CD4-positive, alpha-beta memory T cell (primary cell): ENCODE results near the gene FCMR. TPM values are rescaled to one million over a fixed set of nuclear protein-coding genes. Genes with fewer than 3 reads are reported as not detected.

ENCODE experiments used
- CTCF ChIA-PET: fragments of 350-600 bp; sonication (Branson Sonifier 250); formaldehyde crosslinking; loops from one replicate; lab custom pipeline; 2021; ENCODE audit warnings: inconsistent platforms; ENCODE audit not compliant: partially characterized antibody; lab: Charles Lee
- POLR2A ChIA-PET: fragments of 350-600 bp; sonication (Branson Sonifier 250); formaldehyde crosslinking; loops from one replicate; lab custom pipeline; 2021; ENCODE audit not compliant: partially characterized antibody; lab: Charles Lee
- DNase-seq, 5 donors: peaks; one replicate each; pipeline versions ENCODE4 v3.0.0 to v3.0.0-alpha.2; 2020 to 2022; ENCODE audit warnings: mixed read lengths in 1 of 5
- H3K27ac ChIP-seq: one replicate; pipeline ENCODE4 v1.7.0; 2013; ENCODE audit warnings: low read depth, low read length
- H3K27me3 ChIP-seq: 2 replicates; pipeline ENCODE4 v1.7.0; 2013; ENCODE audit warnings: mild to moderate bottlenecking, low read length, moderate library complexity; ENCODE audit not compliant: insufficient read depth
- H3K36me3 ChIP-seq: 2 replicates; pipeline ENCODE4 v1.7.0; 2013; ENCODE audit warnings: mild to moderate bottlenecking, low read length, moderate library complexity; ENCODE audit not compliant: insufficient read depth
- H3K4me1 ChIP-seq: 2 replicates; pipeline ENCODE4 v1.7.0; 2013; ENCODE audit warnings: mild to moderate bottlenecking, low read length, moderate library complexity; ENCODE audit not compliant: insufficient read depth
- H3K4me3 ChIP-seq, 2 donors: one replicate each; pipeline ENCODE4 v1.7.0; 2013; ENCODE audit warnings: low read length in 2 of 2, mild to moderate bottlenecking in 1 of 2
- H3K9me3 ChIP-seq, 2 donors: one replicate each; pipeline ENCODE4 v1.7.0; 2013; ENCODE audit warnings: low read length in 2 of 2, control low read depth in 1 of 2; ENCODE audit not compliant: control insufficient read depth in 1 of 2
- H3K27ac Mint-ChIP-seq, 7 donors: one replicate each; pipeline ENCODE4 v1.8.0; 2020 to 2021; ENCODE audit warnings: mixed read lengths in 7 of 7, mild to moderate bottlenecking in 6 of 7, inconsistent platforms in 3 of 7, moderate library complexity in 3 of 7
- H3K27me3 Mint-ChIP-seq, 2 donors: one replicate each; pipeline ENCODE4 v1.8.0; 2020 to 2021; ENCODE audit warnings: mixed read lengths in 2 of 2
- H3K36me3 Mint-ChIP-seq, 2 donors: one replicate each; pipeline ENCODE4 v1.8.0; 2020 to 2021; ENCODE audit warnings: mixed read lengths in 2 of 2, inconsistent platforms in 1 of 2, mild to moderate bottlenecking in 1 of 2
- H3K4me1 Mint-ChIP-seq, 4 donors: one replicate each; pipeline ENCODE4 v1.8.0; 2020 to 2021; ENCODE audit warnings: mixed read lengths in 4 of 4, mild to moderate bottlenecking in 1 of 4
- H3K4me3 Mint-ChIP-seq, 8 donors: one replicate each; pipeline ENCODE4 v1.8.0; 2020 to 2021; ENCODE audit warnings: mixed read lengths in 8 of 8, mild to moderate bottlenecking in 7 of 8, moderate library complexity in 6 of 8, inconsistent platforms in 3 of 8
- H3K9me3 Mint-ChIP-seq, 8 donors: one replicate each; pipeline ENCODE4 v1.8.0; 2020 to 2021; ENCODE audit warnings: mixed read lengths in 8 of 8, mild to moderate bottlenecking in 5 of 8, inconsistent platforms in 3 of 8, moderate library complexity in 1 of 8
- intact Hi-C: fragments of 100-400 bp; cut with micrococcal nuclease; formaldehyde crosslinking; loops from one replicate; pipeline ENCODE4 v1.15.1; 2023
- polyA plus RNA-seq, 2 donors: library from polyadenylated mRNA; unstranded; fragments of 300-500 nt; fragmentation: Illumina TruSeq; gene quantifications; one replicate each; pipeline ENCODE4 v1.2.3, GENCODE V29; 2021
- total RNA-seq, 2 experiments: library from RNA; stranded (reverse); gene quantifications; one replicate each; pipeline ENCODE4 v1.2.3, GENCODE V29; 2021

The FCMR gene
- total and polyA plus RNA-seq, 4 experiments from 2014 or later, result 493 to 588 (median 556) TPM

GRCh38 chr1:206916000-206916709 lies 5.6 kb downstream of the FCMR start:
- no peak overlapping the region for H3K4me3 Mint-ChIP-seq
- H3K27me3 ChIP-seq, result no peaks in the 10 kb centered on the region
- DNase-seq, result no peak
- H3K4me3 ChIP-seq, result peak overlapping the region; percentile 53 to 94
- H3K27ac ChIP-seq, result peak overlapping the region; percentile 38
- CTCF ChIA-PET, result interaction anchor here (1.0 to 13.0 kb wide), 10 partner anchors 10 to 189 kb away, joined by 3 to 477 read pairs (median 5); partner anchors contain the start of gene IL20
- no peaks in the 10 kb centered on the region for H3K9me3 Mint-ChIP-seq
- intact Hi-C loops, result loop anchor here (10.0 kb wide), 2 partner anchors 159 to 441 kb away; partner anchors contain the start of gene IKBKE
- H3K27ac Mint-ChIP-seq, result peak overlapping the region; percentile 83 to 94 (median 89)
- H3K36me3 Mint-ChIP-seq, result peaks cover 83 to 86% of the 10 kb centered on the region in 2 donors
- H3K9me3 ChIP-seq, result no peaks in the 10 kb centered on the region
- POLR2A ChIA-PET, result interaction anchor here (0.8 to 12.7 kb wide), 7 partner anchors 9 to 181 kb away, joined by 3 to 179 read pairs (median 7); no protein-coding TSS in a partner anchor
- H3K27me3 Mint-ChIP-seq, result no peaks in the 10 kb centered on the region
- peaks cover 51% of the 10 kb centered on the region for H3K36me3 ChIP-seq
- H3K4me1 Mint-ChIP-seq, result peaks cover 73 to 86% (median 76%) of the 10 kb centered on the region in 4 donors
- peaks cover 84% of the 10 kb centered on the region for H3K4me1 ChIP-seq

GRCh38 chr1:206915030-206915735 lies 6.6 kb downstream of the FCMR start:
- intact Hi-C loops, result loop anchor here (10.0 kb wide), 2 partner anchors 160 to 440 kb away; partner anchors contain the start of gene IKBKE
- peaks cover 79 to 96% (median 82%) of the 10 kb centered on the region in 4 donors for H3K4me1 Mint-ChIP-seq
- H3K27ac ChIP-seq, result peak overlapping the region; percentile 38
- H3K27me3 ChIP-seq, result no peaks in the 10 kb centered on the region
- peaks cover 94% of the 10 kb centered on the region for H3K4me1 ChIP-seq
- H3K4me3 ChIP-seq, result peak overlapping the region in 1 of 2 donors; percentile 94
- ChIA-PET CTCF (interaction anchor here (1.0 to 13.0 kb wide), 7 partner anchors 8 to 188 kb away, joined by 3 to 477 read pairs (median 19); no protein-coding TSS in a partner anchor), POLR2A (interaction anchor here (1.4 to 12.7 kb wide), 5 partner anchors 6 to 111 kb away, joined by 5 to 179 read pairs (median 113); partner anchors contain the start of gene FCMR)
- H3K36me3 ChIP-seq, result peaks cover 59% of the 10 kb centered on the region
- H3K27me3 Mint-ChIP-seq, result no peaks in the 10 kb centered on the region
- peaks cover 84 to 85% of the 10 kb centered on the region in 2 donors for H3K36me3 Mint-ChIP-seq
- DNase-seq, result no peak
- H3K4me3 Mint-ChIP-seq, result peak overlapping the region in 1 of 8 donors; percentile 43
- peak overlapping the region; percentile 83 to 94 (median 90) for H3K27ac Mint-ChIP-seq
- peaks cover 0 to 2% (median 0%) of the 10 kb centered on the region in 8 donors for H3K9me3 Mint-ChIP-seq
- H3K9me3 ChIP-seq, result no peaks in the 10 kb centered on the region

DNA sequence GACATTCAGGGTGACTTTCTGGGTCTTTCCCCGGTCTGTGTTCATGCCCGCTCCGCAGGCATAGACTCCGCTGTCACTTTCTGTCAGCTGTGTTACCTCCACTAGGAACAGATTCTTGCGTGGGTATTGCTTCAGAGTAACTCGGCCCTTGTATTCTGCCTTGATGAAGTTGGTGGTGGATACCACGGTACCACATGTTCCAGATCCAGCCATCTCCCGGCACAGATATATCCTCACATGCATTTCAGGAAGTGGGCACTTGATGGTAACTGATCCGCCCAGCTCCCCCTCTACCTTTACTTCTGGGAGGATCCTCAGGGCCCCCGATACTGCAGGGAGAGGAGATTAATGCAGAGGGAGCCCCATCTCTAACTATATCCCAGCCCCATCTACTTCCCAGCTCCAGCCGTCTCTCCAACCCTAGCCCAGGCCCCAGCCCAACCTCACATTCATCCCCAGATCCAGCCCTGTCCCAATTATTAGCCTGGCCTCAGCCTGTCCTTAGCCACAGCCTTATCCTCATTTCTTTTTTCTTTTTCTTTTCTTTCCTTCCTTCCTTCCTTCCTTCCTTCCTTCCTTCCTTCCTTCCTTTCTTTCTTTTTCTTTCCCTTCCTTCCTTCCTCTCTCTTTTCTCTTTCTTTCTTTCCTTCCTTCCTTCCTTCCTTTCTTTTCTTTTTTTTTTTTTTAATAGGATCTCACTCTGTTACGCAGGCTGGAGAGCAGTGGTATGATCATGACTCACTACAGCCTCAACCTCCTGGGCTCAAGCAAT lies 7.8 kb downstream of the FCMR start:
- no peak for DNase-seq
- peaks cover 98% of the 10 kb centered on the region for H3K4me1 ChIP-seq
- peaks cover 62% of the 10 kb centered on the region for H3K36me3 ChIP-seq
- H3K36me3 Mint-ChIP-seq, result peaks cover 80% of the 10 kb centered on the region in 2 donors
- peak overlapping the region; percentile 25 for H3K27ac ChIP-seq
- no peaks in the 10 kb centered on the region for H3K27me3 ChIP-seq
- POLR2A ChIA-PET, result interaction anchor here (1.4 to 12.7 kb wide), 7 partner anchors 8 to 110 kb away, joined by 5 to 179 read pairs (median 37); partner anchors contain the start of gene FCMR
- no peaks in the 10 kb centered on the region for H3K9me3 ChIP-seq
- H3K9me3 Mint-ChIP-seq, result peaks cover 0 to 2% (median 0%) of the 10 kb centered on the region in 8 donors
- peak overlapping the region; percentile 71 to 94 (median 92) for H3K27ac Mint-ChIP-seq
- H3K4me3 ChIP-seq, result no peak overlapping the region
- intact Hi-C loops, result loop anchor here (2.0 to 10.0 kb wide), 3 partner anchors 161 to 439 kb away; partner anchors contain the start of genes DYRK3 and IKBKE
- CTCF ChIA-PET, result interaction anchor here (1.3 to 13.0 kb wide), 11 partner anchors 8 to 407 kb away, joined by 3 to 477 read pairs (median 21); partner anchors contain the start of genes CD55 and FCMR
- peaks cover 78 to 95% (median 86%) of the 10 kb centered on the region in 4 donors for H3K4me1 Mint-ChIP-seq
- peak overlapping the region in 6 of 8 donors; percentile 6 to 72 (median 46) for H3K4me3 Mint-ChIP-seq
- H3K27me3 Mint-ChIP-seq, result no peaks in the 10 kb centered on the region

GRCh38 chr1:206912445-206913095 lies 9.2 kb downstream of the FCMR start:
- Histone ChIP-seq H3K27me3 (no peaks in the 10 kb centered on the region), H3K4me1 (peaks cover 98% of the 10 kb centered on the region), H3K27ac (peak overlapping the region; percentile 29), H3K4me3 (no peak overlapping the region), H3K36me3 (peaks cover 66% of the 10 kb centered on the region), H3K9me3 (no peaks in the 10 kb centered on the region)
- intact Hi-C loops, result loop anchor here (1.0 to 10.0 kb wide), 10 partner anchors 11 to 438 kb away; partner anchors contain the start of genes DYRK3, IKBKE and IL20
- Mint-ChIP-seq H3K36me3 (peaks cover 80 to 83% of the 10 kb centered on the region in 2 donors), H3K27ac (peak overlapping the region; percentile 71 to 93 (median 92)), H3K27me3 (no peaks in the 10 kb centered on the region), H3K9me3 (peaks cover 0 to 2% (median 0%) of the 10 kb centered on the region in 8 donors), H3K4me3 (peak overlapping the region; percentile 21 to 68 (median 54)), H3K4me1 (peaks cover 76 to 96% (median 87%) of the 10 kb centered on the region in 4 donors)
- POLR2A ChIA-PET, result interaction anchor here (1.0 to 12.7 kb wide), 20 partner anchors 9 to 186 kb away, joined by 3 to 179 read pairs (median 6); partner anchors contain the start of genes FCMR and IL24
- CTCF ChIA-PET, result interaction anchor here (0.6 to 13.0 kb wide), 52 partner anchors 8 to 409 kb away, joined by 3 to 477 read pairs (median 6); partner anchors contain the start of genes CD55, DYRK3, FCMR and IL20
- DNase-seq, result peak; percentile 67 to 71 (median 68)

DNA sequence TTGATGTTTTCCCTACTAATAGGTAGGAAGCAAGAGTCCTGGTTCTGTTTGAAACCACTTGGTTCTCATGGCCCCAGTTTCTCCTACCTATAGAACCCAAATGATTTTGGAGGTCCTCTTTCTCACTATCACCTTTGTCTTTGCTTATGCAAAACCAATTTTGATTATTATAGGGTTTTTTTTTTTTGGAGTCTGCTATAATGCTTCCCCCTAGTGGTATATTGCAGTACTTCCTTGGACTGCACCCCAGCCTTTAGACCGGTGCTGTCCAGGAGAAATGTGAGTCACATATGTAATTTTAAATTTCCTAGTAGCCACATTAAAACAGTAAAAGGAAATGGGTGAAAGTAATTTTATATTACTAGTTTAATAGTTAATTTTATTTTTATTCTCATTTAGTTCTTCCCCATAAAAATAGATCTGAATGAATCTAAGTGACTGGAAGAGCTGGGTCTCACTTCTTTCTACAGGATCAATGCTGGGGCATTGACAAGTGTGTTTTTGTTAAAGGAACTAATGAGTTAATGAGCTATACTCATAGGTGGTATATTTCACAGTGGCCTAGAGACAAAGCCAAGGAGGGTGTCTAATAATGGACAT lies 10.6 kb downstream of the FCMR start:
- Histone ChIP-seq H3K4me1 (peaks cover 97% of the 10 kb centered on the region), H3K9me3 (no peaks in the 10 kb centered on the region), H3K27ac (no peak overlapping the region), H3K4me3 (no peak overlapping the region), H3K27me3 (no peaks in the 10 kb centered on the region), H3K36me3 (peaks cover 59% of the 10 kb centered on the region)
- intact Hi-C loops, result loop anchor here (10.0 kb wide), 2 partner anchors 164 to 436 kb away; partner anchors contain the start of gene IKBKE
- ChIA-PET POLR2A (interaction anchor here (0.9 to 12.7 kb wide), 13 partner anchors 9 to 184 kb away, joined by 3 to 179 read pairs (median 10); partner anchors contain the start of genes FCMR and IL24), CTCF (interaction anchor here (0.7 to 13.0 kb wide), 38 partner anchors 8 to 277 kb away, joined by 3 to 477 read pairs (median 10); partner anchors contain the start of genes DYRK3, FCMR and IL20)
- Mint-ChIP-seq H3K4me1 (peaks cover 72 to 95% (median 84%) of the 10 kb centered on the region in 4 donors), H3K9me3 (peaks cover 0 to 2% (median 0%) of the 10 kb centered on the region in 8 donors), H3K27ac (peak overlapping the region; percentile 34 to 91 (median 83)), H3K4me3 (peak overlapping the region in 5 of 8 donors; percentile 60 to 80 (median 70)), H3K36me3 (peaks cover 70 to 75% of the 10 kb centered on the region in 2 donors), H3K27me3 (no peaks in the 10 kb centered on the region)
- peak in 4 of 5 donors; percentile 51 to 66 (median 59) for DNase-seq
